A549 (cell line): Measurements from ENCODE around the gene TMEM220. TPM values are rescaled to one million over a fixed set of nuclear protein-coding genes. Genes with fewer than 3 reads are reported as not detected.

Experiments used
- ATAC-seq, 2 experiments: fragments of 200-7000 bp in 1 of 2; fragments of >200 bp in 1 of 2; cut with Nextera tagmentation in 1 of 2; cut with Tn5 transposase in 1 of 2; 3 replicates each; pipeline versions ENCODE4 v1.8.0 to v1.9.1; 2018 to 2020; ENCODE audit warnings: mild to moderate bottlenecking in 1 of 2, moderate library complexity in 1 of 2
- CTCF ChIA-PET: fragments of 300-600 bp; sonication (Branson Sonifier 250); formaldehyde crosslinking; extraction: SDS; loops from one replicate; lab custom pipeline; 2021; ENCODE audit warnings: antibody characterized with exemption, inconsistent platforms; lab: Yijun Ruan, JAX
- POLR2A ChIA-PET: fragments of 350-600 bp; formaldehyde crosslinking; extraction: SDS; loops from one replicate; lab custom pipeline; 2021; ENCODE audit warnings: antibody characterized with exemption, inconsistent platforms; lab: Yijun Ruan, JAX
- DNase-seq, 2 experiments: peaks; one replicate each; pipeline versions ENCODE4 v3.0.0 to v3.0.0-alpha.2; 2011 to 2016; ENCODE audit warnings: low read depth in 1 of 2, low spot score in 1 of 2
- FAIRE-seq: peaks from 2 replicates; lab custom pipeline; 2011; peaks lifted over from hg19 to GRCh38; lab: Jason Lieb, UNC
- H3K27ac ChIP-seq, 2 experiments: fragments of >200 bp; sonication (Bioruptor Twin); formaldehyde crosslinking; 3 replicates each; pipeline ENCODE4 v1.5.1; 2016 to 2017
- H3K4me1 ChIP-seq: fragments of >200 bp; sonication (Bioruptor Twin); formaldehyde crosslinking; 3 replicates; pipeline ENCODE4 v1.6.1; 2016
- H3K4me2 ChIP-seq: fragments of >200 bp; sonication (Bioruptor Twin); formaldehyde crosslinking; 3 replicates; pipeline ENCODE4 v1.6.1; 2016
- H3K4me3 ChIP-seq: fragments of >200 bp; sonication (Bioruptor Twin); formaldehyde crosslinking; 3 replicates; pipeline ENCODE4 v1.5.1; 2016
- H3K9me3 ChIP-seq: fragments of >200 bp; sonication (Bioruptor Twin); formaldehyde crosslinking; 3 replicates; pipeline ENCODE4 v1.6.1; 2016
- CEBPB ChIP-seq, 2 experiments: fragments of >200 bp in 1 of 2; sonication (Bioruptor Twin) in 1 of 2; formaldehyde crosslinking in 1 of 2; IDR thresholded peaks; 2 replicates each; pipeline ENCODE4 v1.6.1; 2012 to 2016
- CHD2 ChIP-seq: fragments of 150-350 bp; IDR thresholded peaks from 2 replicates; pipeline ENCODE4 v1.6.1; 2014; ENCODE audit warnings: low read length; ENCODE audit not compliant: partially characterized antibody
- EHF ChIP-seq: fragments of 250-450 bp; sonication (Bioruptor Pico); IDR thresholded peaks from 2 replicates; pipeline ENCODE4 v1.5.0; 2020; ENCODE audit warnings: mild to moderate bottlenecking
- EP300 ChIP-seq, 2 experiments: fragments of >200 bp; sonication (Bioruptor Twin); formaldehyde crosslinking; IDR thresholded peaks; 2 replicates in 1 of 2; 3 replicates in 1 of 2; pipeline ENCODE4 v1.6.1; 2016 to 2017
- ESRRA ChIP-seq: fragments of 150-350 bp; IDR thresholded peaks from 2 replicates; pipeline ENCODE4 v1.6.1; 2014; ENCODE audit warnings: mild to moderate bottlenecking, low read length, borderline replicate concordance
- FOSL2 ChIP-seq, 2 experiments: fragments of 450-650 bp in 1 of 2; fragments of >200 bp in 1 of 2; sonication (Bioruptor Twin) in 1 of 2; formaldehyde crosslinking; IDR thresholded peaks; 2 replicates each; pipeline versions ENCODE4 v1.5.0 to v1.6.1; 2016 to 2020; ENCODE audit warnings: mild to moderate bottlenecking in 1 of 2, moderate library complexity in 1 of 2
- GATA3 ChIP-seq: IDR thresholded peaks from 2 replicates; pipeline ENCODE4 v1.6.1; 2012; ENCODE audit warnings: borderline replicate concordance
- HDAC2 ChIP-seq: fragments of 200-600 bp; sonication (generic); IDR thresholded peaks from 2 replicates; pipeline ENCODE4 v1.6.1; 2016
- HOXA7 ChIP-seq: fragments of 250-450 bp; sonication (Bioruptor Pico); IDR thresholded peaks from 2 replicates; pipeline ENCODE4 v1.5.0; 2020; ENCODE audit warnings: mild to moderate bottlenecking, moderate library complexity
- JUN ChIP-seq, 2 experiments: fragments of >200 bp; sonication (Bioruptor Twin); formaldehyde crosslinking; IDR thresholded peaks; 2 replicates in 1 of 2; 3 replicates in 1 of 2; pipeline ENCODE4 v1.6.1; 2016 to 2017
- JUNB ChIP-seq: fragments of >200 bp; sonication (Bioruptor Twin); formaldehyde crosslinking; IDR thresholded peaks from 2 replicates; pipeline ENCODE4 v1.6.1; 2016
- MAZ ChIP-seq: fragments of 150-350 bp; IDR thresholded peaks from 2 replicates; pipeline ENCODE4 v1.6.1; 2014; ENCODE audit warnings: antibody characterized with exemption, low read depth, low read length, borderline replicate concordance
- NFE2L2 ChIP-seq: fragments of 150-350 bp; conservative IDR thresholded peaks from 2 replicates; pipeline ENCODE4 v1.6.1; 2014; ENCODE audit warnings: low read length
- NPAS2 ChIP-seq: fragments of 250-450 bp; sonication (Bioruptor Pico); IDR thresholded peaks from 2 replicates; pipeline ENCODE4 v1.8.0; 2022; ENCODE audit warnings: mild to moderate bottlenecking, moderate library complexity, borderline replicate concordance
- PHF8 ChIP-seq: fragments of 200-600 bp; sonication (generic); IDR thresholded peaks from 2 replicates; pipeline ENCODE4 v1.6.1; 2016; ENCODE audit warnings: low read depth, mild to moderate bottlenecking, antibody characterized with exemption, moderate library complexity, borderline replicate concordance
- POLR2A ChIP-seq: IDR thresholded peaks from 2 replicates; pipeline ENCODE4 v1.6.1; 2012; ENCODE audit warnings: mild to moderate bottlenecking, low read length
- RCOR1 ChIP-seq: fragments of 150-350 bp; IDR thresholded peaks from 2 replicates; pipeline ENCODE4 v1.6.1; 2014; ENCODE audit warnings: antibody characterized with exemption, low read length, low read depth
- SMC3 ChIP-seq: fragments of >200 bp; sonication (Bioruptor Twin); formaldehyde crosslinking; IDR thresholded peaks from 3 replicates; pipeline ENCODE4 v1.6.1; 2018; ENCODE audit warnings: inconsistent platforms
- ZC3H11A ChIP-seq: fragments of 450-650 bp; IDR thresholded peaks from 2 replicates; pipeline ENCODE4 v1.6.1; 2014; ENCODE audit warnings: antibody characterized with exemption, mild to moderate bottlenecking
- ZFP36 ChIP-seq: fragments of 450-650 bp; IDR thresholded peaks from 2 replicates; pipeline ENCODE4 v1.6.1; 2014; ENCODE audit warnings: borderline replicate concordance; ENCODE audit not compliant: partially characterized antibody
- WGBS: methylation state at CpG from one replicate; pipeline ENCODE4 v1.1.6; 2017; ENCODE audit errors: missing lambda C conversion rate; 5-methylcytosine and 5-hydroxymethylcytosine counted together
- polyA plus RNA-seq, 4 experiments: library from polyadenylated mRNA; depleted of rRNA in 3 of 4; stranded (reverse); fragments of >200 nt; fragmentation: RNase III in 1 of 4; extraction: RNeasy Plus Mini Kit Qiagen cat#74134 plus additional on column Dnase treatment in 1 of 4; gene quantifications; 2 replicates in 3 of 4; 3 replicates in 1 of 4; pipeline ENCODE4 v1.2.3, GENCODE V29; 2011 to 2017
- TF ChIP-seq, protein P1 (sequence below): fragments of >200 bp; sonication (Bioruptor Twin); formaldehyde crosslinking; IDR thresholded peaks from 3 replicates; pipeline ENCODE4 v1.6.1; 2016
- TF ChIP-seq, protein P2 (sequence below): IDR thresholded peaks from 2 replicates; pipeline ENCODE4 v1.6.1; 2012; ENCODE audit warnings: low read depth, borderline replicate concordance
- TF ChIP-seq, protein P3 (sequence below): IDR thresholded peaks from 2 replicates; pipeline ENCODE4 v1.6.1; 2012
- TF ChIP-seq, protein P4 (sequence below): IDR thresholded peaks from 2 replicates; pipeline ENCODE4 v1.6.1; 2012
- TF ChIP-seq, protein P5 (sequence below): fragments of 150-350 bp; IDR thresholded peaks from 2 replicates; pipeline ENCODE4 v1.6.1; 2014; ENCODE audit warnings: low read depth, mild to moderate bottlenecking, low read length

TMEM220 gene
- polyA plus RNA-seq, 2 of the 4 experiments (the other 2 are of a cell fraction): 3.8 to 6.3 TPM

DNA sequence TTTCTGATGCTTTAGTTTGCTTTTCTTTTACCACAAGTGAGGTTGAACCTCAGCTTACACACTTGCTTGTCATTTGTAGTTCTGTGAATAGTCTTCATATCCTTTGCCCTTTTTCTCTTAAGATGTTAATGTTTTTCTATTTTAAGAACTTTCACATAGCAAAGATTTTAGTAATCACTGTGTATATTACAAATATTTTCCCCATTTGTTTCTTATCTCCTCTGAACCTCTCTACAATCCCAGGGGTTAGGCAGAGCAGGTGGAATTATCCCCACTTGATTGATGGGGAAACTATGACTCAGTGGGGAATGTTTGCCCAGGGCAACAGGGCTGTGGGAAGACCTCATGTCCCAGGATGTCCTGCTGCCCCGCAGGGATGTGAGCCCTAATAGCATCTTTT lies 61.0 kb downstream of the TMEM220 start:
- POLR2A ChIA-PET: no interaction called here
- Histone ChIP-seq H3K27ac (no peak overlapping the region), H3K9me3 (no peaks in the 10 kb centered on the region), H3K4me2 (no peak overlapping the region), H3K4me1 (no peaks in the 10 kb centered on the region), H3K4me3 (no peak overlapping the region)
- ATAC-seq: peak in 1 of 2 experiments; percentile 54; a peak in 2 of 6 replicates
- 50% methylated on average over 1 of the region's 1 CpG for WGBS
- CTCF ChIA-PET: interaction anchor here (0.6 to 3.9 kb wide), 4 partner anchors 8 to 1782 kb away, joined by 3 to 15 read pairs (median 3); no protein-coding TSS in a partner anchor
- FAIRE-seq: no peak
- DNase-seq: peak in 1 of 2 experiments; percentile 17
- TF ChIP-seq HDAC2: no peak
- TF ChIP-seq, protein P1, sequence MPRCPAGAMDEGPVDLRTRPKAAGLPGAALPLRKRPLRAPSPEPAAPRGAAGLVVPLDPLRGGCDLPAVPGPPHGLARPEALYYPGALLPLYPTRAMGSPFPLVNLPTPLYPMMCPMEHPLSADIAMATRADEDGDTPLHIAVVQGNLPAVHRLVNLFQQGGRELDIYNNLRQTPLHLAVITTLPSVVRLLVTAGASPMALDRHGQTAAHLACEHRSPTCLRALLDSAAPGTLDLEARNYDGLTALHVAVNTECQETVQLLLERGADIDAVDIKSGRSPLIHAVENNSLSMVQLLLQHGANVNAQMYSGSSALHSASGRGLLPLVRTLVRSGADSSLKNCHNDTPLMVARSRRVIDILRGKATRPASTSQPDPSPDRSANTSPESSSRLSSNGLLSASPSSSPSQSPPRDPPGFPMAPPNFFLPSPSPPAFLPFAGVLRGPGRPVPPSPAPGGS: no peak
- TF ChIP-seq JUNB: no peak
- TF ChIP-seq CEBPB (IDR thresholded peaks at IDR 0.05): no peak
- TF ChIP-seq, protein P2, sequence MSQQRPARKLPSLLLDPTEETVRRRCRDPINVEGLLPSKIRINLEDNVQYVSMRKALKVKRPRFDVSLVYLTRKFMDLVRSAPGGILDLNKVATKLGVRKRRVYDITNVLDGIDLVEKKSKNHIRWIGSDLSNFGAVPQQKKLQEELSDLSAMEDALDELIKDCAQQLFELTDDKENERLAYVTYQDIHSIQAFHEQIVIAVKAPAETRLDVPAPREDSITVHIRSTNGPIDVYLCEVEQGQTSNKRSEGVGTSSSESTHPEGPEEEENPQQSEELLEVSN: no peak
- TF ChIP-seq FOSL2 (IDR thresholded peaks at IDR 0.05): no peak
- no peak for TF ChIP-seq FOSL2 (CRISPR knock-in tag; IDR thresholded peaks at IDR 0.05)
- no peak for TF ChIP-seq MAZ
- TF ChIP-seq EP300 (IDR thresholded peaks at IDR 0.05): no peak

DNA sequence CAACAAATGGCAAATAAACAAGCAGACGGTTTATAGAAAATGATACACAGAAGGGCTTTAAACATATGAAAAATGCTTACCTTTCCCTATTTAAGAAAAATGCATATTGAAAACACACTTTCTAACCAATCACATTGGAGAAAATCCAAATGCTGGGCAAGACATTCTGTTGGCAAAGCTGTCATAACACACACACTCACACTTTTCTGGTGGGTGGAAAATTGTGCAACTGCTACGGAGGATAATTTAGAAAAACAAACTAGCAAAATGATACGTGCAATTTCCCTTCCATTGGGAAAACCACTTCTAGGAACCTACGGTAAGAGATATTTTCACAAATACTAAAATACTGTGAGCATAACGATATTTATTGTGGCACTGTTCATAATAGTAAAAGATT lies 62.9 kb downstream of the TMEM220 start:
- no peak for TF ChIP-seq EHF (CRISPR knock-in tag)
- TF ChIP-seq NFE2L2: no peak
- TF ChIP-seq RCOR1: no peak
- no peak for TF ChIP-seq ZFP36
- TF ChIP-seq ESRRA: no peak
- no peak for TF ChIP-seq JUN (IDR thresholded peaks at IDR 0.05)
- TF ChIP-seq HOXA7 (CRISPR knock-in tag): no peak
- TF ChIP-seq NPAS2: no peak
- no peak for TF ChIP-seq CEBPB (IDR thresholded peaks at IDR 0.05)
- TF ChIP-seq ZC3H11A: no peak
- TF ChIP-seq GATA3: no peak
- TF ChIP-seq, all 56 proteins: peak for 0
- FAIRE-seq (no peak), ATAC-seq (no peak), DNase-seq (no peak)
- H3K4me1 ChIP-seq: no peaks in the 10 kb centered on the region
- H3K9me3 ChIP-seq: no peaks in the 10 kb centered on the region
- no peak overlapping the region for H3K4me2 ChIP-seq
- ChIA-PET POLR2A (no interaction called here), CTCF (interaction anchor here (1.1 kb wide), 1 partner anchor 50 kb away, joined by 3 read pairs; no protein-coding TSS in a partner anchor)
- WGBS: 91% methylated on average over 5 of the region's 5 CpGs
- no peak overlapping the region for H3K27ac ChIP-seq
- no peak overlapping the region for H3K4me3 ChIP-seq

DNA sequence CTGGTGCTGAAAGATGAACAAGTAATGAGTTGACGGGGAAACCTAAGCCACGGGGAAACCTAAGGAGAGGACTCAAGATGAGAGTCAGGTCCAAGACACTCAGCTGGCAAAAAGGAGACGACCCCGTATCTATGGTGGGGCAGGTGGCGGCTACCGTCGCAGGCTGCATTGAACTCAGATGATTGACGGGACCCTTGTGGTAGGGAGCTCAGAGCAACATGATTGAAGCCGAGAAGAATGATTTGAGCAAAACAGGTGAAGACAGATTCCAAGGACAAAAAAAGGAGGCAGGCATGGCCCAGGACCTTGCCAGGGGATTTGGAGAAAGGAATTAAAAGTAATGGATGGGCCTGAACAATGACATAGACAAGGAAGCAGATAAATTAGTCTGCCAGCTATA lies 65.3 kb downstream of the TMEM220 start:
- Histone ChIP-seq H3K4me2 (no peak overlapping the region), H3K4me1 (no peaks in the 10 kb centered on the region), H3K27ac (no peak overlapping the region), H3K4me3 (no peak overlapping the region), H3K9me3 (no peaks in the 10 kb centered on the region)
- ATAC-seq: no peak
- FAIRE-seq: no peak
- TF ChIP-seq, protein P3, sequence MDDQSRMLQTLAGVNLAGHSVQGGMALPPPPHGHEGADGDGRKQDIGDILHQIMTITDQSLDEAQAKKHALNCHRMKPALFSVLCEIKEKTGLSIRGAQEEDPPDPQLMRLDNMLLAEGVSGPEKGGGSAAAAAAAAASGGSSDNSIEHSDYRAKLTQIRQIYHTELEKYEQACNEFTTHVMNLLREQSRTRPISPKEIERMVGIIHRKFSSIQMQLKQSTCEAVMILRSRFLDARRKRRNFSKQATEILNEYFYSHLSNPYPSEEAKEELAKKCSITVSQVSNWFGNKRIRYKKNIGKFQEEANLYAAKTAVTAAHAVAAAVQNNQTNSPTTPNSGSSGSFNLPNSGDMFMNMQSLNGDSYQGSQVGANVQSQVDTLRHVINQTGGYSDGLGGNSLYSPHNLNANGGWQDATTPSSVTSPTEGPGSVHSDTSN: no peak
- TF ChIP-seq, protein P2: no peak
- TF ChIP-seq PHF8: no peak
- no peak for TF ChIP-seq SMC3
- TF ChIP-seq CHD2: no peak
- TF ChIP-seq POLR2A: no peak
- TF ChIP-seq NFE2L2: no peak
- TF ChIP-seq, protein P4, sequence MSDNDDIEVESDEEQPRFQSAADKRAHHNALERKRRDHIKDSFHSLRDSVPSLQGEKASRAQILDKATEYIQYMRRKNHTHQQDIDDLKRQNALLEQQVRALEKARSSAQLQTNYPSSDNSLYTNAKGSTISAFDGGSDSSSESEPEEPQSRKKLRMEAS: no peak
- TF ChIP-seq, protein P5, sequence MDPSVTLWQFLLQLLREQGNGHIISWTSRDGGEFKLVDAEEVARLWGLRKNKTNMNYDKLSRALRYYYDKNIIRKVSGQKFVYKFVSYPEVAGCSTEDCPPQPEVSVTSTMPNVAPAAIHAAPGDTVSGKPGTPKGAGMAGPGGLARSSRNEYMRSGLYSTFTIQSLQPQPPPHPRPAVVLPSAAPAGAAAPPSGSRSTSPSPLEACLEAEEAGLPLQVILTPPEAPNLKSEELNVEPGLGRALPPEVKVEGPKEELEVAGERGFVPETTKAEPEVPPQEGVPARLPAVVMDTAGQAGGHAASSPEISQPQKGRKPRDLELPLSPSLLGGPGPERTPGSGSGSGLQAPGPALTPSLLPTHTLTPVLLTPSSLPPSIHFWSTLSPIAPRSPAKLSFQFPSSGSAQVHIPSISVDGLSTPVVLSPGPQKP: no peak
- no peak for TF ChIP-seq JUN (IDR thresholded peaks at IDR 0.05)
- no peak for TF ChIP-seq CEBPB (IDR thresholded peaks at IDR 0.05)
- no peak for DNase-seq
- 88% methylated on average over 9 of the region's 9 CpGs for WGBS
- ChIA-PET CTCF (interaction anchor here (0.6 to 3.0 kb wide), 9 partner anchors 11 to 1639 kb away, joined by 3 to 15 read pairs (median 3); no protein-coding TSS in a partner anchor), POLR2A (no interaction called here)
